Activated CD4-positive, alpha-beta T cell treated with anti-CD3 and anti-CD28 coated beads, Interleukin-2, amount 10 ng/mL, durations not matched to agents 7 days and 5 days (primary cell): ENCODE measurements around the gene CCDC170. TPM values are rescaled to one million over a fixed set of nuclear protein-coding genes. Genes with fewer than 3 reads are reported as not detected.
"Not testable (repeated sequence)": the region's sequence is repeated elsewhere in the genome, so short reads cannot be mapped to it uniquely, and the experiment has no call there.

ENCODE experiments used
- CTCF ChIA-PET: fragments of 350-600 bp; sonication (Branson Sonifier 250); formaldehyde crosslinking; loops from one replicate; lab custom pipeline; 2021; ENCODE audit warnings: antibody characterized with exemption; lab: Charles Lee
- POLR2A ChIA-PET: fragments of 350-600 bp; sonication (Branson Sonifier 250); formaldehyde crosslinking; loops from one replicate; lab custom pipeline; 2021; ENCODE audit warnings: antibody characterized with exemption; lab: Charles Lee
- DNase-seq: peaks from one replicate; pipeline ENCODE4 v3.0.0-alpha.2; 2020
- H3K27ac Mint-ChIP-seq: one replicate; pipeline ENCODE4 v1.8.0; 2021; ENCODE audit warnings: mild to moderate bottlenecking, moderate library complexity, mixed read lengths
- H3K27me3 Mint-ChIP-seq: one replicate; pipeline ENCODE4 v1.8.0; 2021; ENCODE audit warnings: mixed read lengths
- H3K36me3 Mint-ChIP-seq: one replicate; pipeline ENCODE4 v1.8.0; 2021; ENCODE audit warnings: low read depth, mixed read lengths
- H3K4me1 Mint-ChIP-seq: one replicate; pipeline ENCODE4 v1.8.0; 2021; ENCODE audit warnings: mixed read lengths
- H3K4me3 Mint-ChIP-seq: one replicate; pipeline ENCODE4 v1.8.0; 2021; ENCODE audit warnings: mild to moderate bottlenecking, moderate library complexity, mixed read lengths
- H3K9me3 Mint-ChIP-seq: one replicate; pipeline ENCODE4 v1.8.0; 2021; ENCODE audit warnings: mixed read lengths
- total RNA-seq, 2 experiments: library from RNA; stranded (reverse); gene quantifications; one replicate each; pipeline ENCODE4 v1.2.3, GENCODE V29; 2021

CCDC170 gene
- total RNA-seq, 2 experiments from 2014 or later: not detected

GRCh38 chr6:151497905-151498304, 4.1 kb downstream of the CCDC170 start:
- POLR2A ChIA-PET: no interaction called here
- no peak for DNase-seq
- Mint-ChIP-seq H3K27me3 (peaks cover 50% of the 10 kb centered on the region), H3K4me3 (no peak overlapping the region), H3K4me1 (peaks cover 24% of the 10 kb centered on the region), H3K27ac (no peak overlapping the region), H3K9me3 (no peaks in the 10 kb centered on the region), H3K36me3 (no peaks in the 10 kb centered on the region)
- CTCF ChIA-PET: interaction anchor here (0.6 kb wide), 1 partner anchor 28 kb away, joined by 4 read pairs; no protein-coding TSS in a partner anchor

GRCh38 chr6:151498327-151498726, 4.5 kb downstream of the CCDC170 start:
- H3K4me3 Mint-ChIP-seq: no peak overlapping the region
- CTCF ChIA-PET: interaction anchor here (0.6 kb wide), 1 partner anchor 28 kb away, joined by 4 read pairs; no protein-coding TSS in a partner anchor
- H3K27me3 Mint-ChIP-seq: peaks cover 45% of the 10 kb centered on the region
- H3K4me1 Mint-ChIP-seq: peaks cover 22% of the 10 kb centered on the region
- POLR2A ChIA-PET: no interaction called here
- H3K36me3 Mint-ChIP-seq: no peaks in the 10 kb centered on the region
- H3K27ac Mint-ChIP-seq: no peak overlapping the region
- DNase-seq: no peak
- H3K9me3 Mint-ChIP-seq: no peaks in the 10 kb centered on the region

GRCh38 chr6:151499551-151499950, 5.7 kb downstream of the CCDC170 start:
- POLR2A ChIA-PET: no interaction called here
- no peaks in the 10 kb centered on the region for H3K9me3 Mint-ChIP-seq
- no peak for DNase-seq
- no peaks in the 10 kb centered on the region for H3K36me3 Mint-ChIP-seq
- peaks cover 39% of the 10 kb centered on the region for H3K27me3 Mint-ChIP-seq
- H3K4me3 Mint-ChIP-seq: no peak overlapping the region
- no peak overlapping the region for H3K27ac Mint-ChIP-seq
- CTCF ChIA-PET: no interaction called here
- H3K4me1 Mint-ChIP-seq: peaks cover 18% of the 10 kb centered on the region

- Mint-ChIP-seq H3K27me3 (peaks cover 19% of the 10 kb centered on the region), H3K4me1 (peaks cover 12% of the 10 kb centered on the region)
Observed at GRCh38 chr6:151501511-151502136, 7.8 kb downstream of the CCDC170 start.

GRCh38 chr6:151502499-151502898, 8.7 kb downstream of the CCDC170 start:
- Mint-ChIP-seq H3K4me3 (no peak overlapping the region), H3K36me3 (no peaks in the 10 kb centered on the region), H3K27ac (no peak overlapping the region), H3K27me3 (peaks cover 12% of the 10 kb centered on the region), H3K9me3 (no peaks in the 10 kb centered on the region), H3K4me1 (peaks cover 12% of the 10 kb centered on the region)
- POLR2A ChIA-PET: no interaction called here
- CTCF ChIA-PET: no interaction called here
- no peak for DNase-seq

More at GRCh38 chr6:151501511-151502136, 7.8 kb downstream of the CCDC170 start:
- ChIA-PET CTCF (no interaction called here), POLR2A (no interaction called here)
- no peak for DNase-seq
- H3K36me3 Mint-ChIP-seq: no peaks in the 10 kb centered on the region
- H3K4me3 Mint-ChIP-seq: no peak overlapping the region
- H3K27ac Mint-ChIP-seq: no peak overlapping the region
- no peaks in the 10 kb centered on the region for H3K9me3 Mint-ChIP-seq

- no peak overlapping the region for H3K27ac Mint-ChIP-seq
- peaks cover 2% of the 10 kb centered on the region for H3K27me3 Mint-ChIP-seq
- no peak for DNase-seq
- H3K4me3 Mint-ChIP-seq: no peak overlapping the region
- H3K9me3 Mint-ChIP-seq: no peaks in the 10 kb centered on the region
- no peaks in the 10 kb centered on the region for H3K36me3 Mint-ChIP-seq
- no peaks in the 10 kb centered on the region for H3K4me1 Mint-ChIP-seq
- CTCF ChIA-PET: no interaction called here
- POLR2A ChIA-PET: no interaction called here
Observed at GRCh38 chr6:151506761-151507160, 12.9 kb downstream of the CCDC170 start.

- H3K9me3 Mint-ChIP-seq: no peaks in the 10 kb centered on the region
- H3K36me3 Mint-ChIP-seq: no peaks in the 10 kb centered on the region
- POLR2A ChIA-PET: no interaction called here
- no peak overlapping the region for H3K27ac Mint-ChIP-seq
- peaks cover 5% of the 10 kb centered on the region for H3K4me1 Mint-ChIP-seq
- no peaks in the 10 kb centered on the region for H3K27me3 Mint-ChIP-seq
- no peak for DNase-seq
- CTCF ChIA-PET: no interaction called here
- no peak overlapping the region for H3K4me3 Mint-ChIP-seq
Observed at GRCh38 chr6:151509048-151509447, 15.2 kb downstream of the CCDC170 start.

- Mint-ChIP-seq H3K9me3 (peaks cover 5% of the 10 kb centered on the region), H3K4me3 (no peak overlapping the region), H3K36me3 (no peaks in the 10 kb centered on the region), H3K4me1 (peaks cover 5% of the 10 kb centered on the region), H3K27ac (no peak overlapping the region), H3K27me3 (no peaks in the 10 kb centered on the region)
- CTCF ChIA-PET: no interaction called here
- DNase-seq: no peak
- POLR2A ChIA-PET: no interaction called here
Observed at GRCh38 chr6:151512481-151512880, 18.7 kb downstream of the CCDC170 start.

GRCh38 chr6:151514000-151514730, 20.3 kb downstream of the CCDC170 start:
- DNase-seq: no peak
- Mint-ChIP-seq H3K4me3 (no peak overlapping the region), H3K36me3 (no peaks in the 10 kb centered on the region), H3K27ac (no peak overlapping the region), H3K4me1 (peaks cover 5% of the 10 kb centered on the region), H3K9me3 (peaks cover 12% of the 10 kb centered on the region), H3K27me3 (no peaks in the 10 kb centered on the region)
- CTCF ChIA-PET: no interaction called here
- POLR2A ChIA-PET: no interaction called here

GRCh38 chr6:151518992-151519391, 25.2 kb downstream of the CCDC170 start:
- H3K4me3 Mint-ChIP-seq, CTCF ChIA-PET, H3K27ac Mint-ChIP-seq, H3K27me3 Mint-ChIP-seq, H3K4me1 Mint-ChIP-seq, DNase-seq, POLR2A ChIA-PET, H3K36me3 Mint-ChIP-seq: not testable (repeated sequence)
- H3K9me3 Mint-ChIP-seq: peaks cover 30% of the 10 kb centered on the region

- no peak for DNase-seq
- H3K27ac Mint-ChIP-seq: no peak overlapping the region
- no peaks in the 10 kb centered on the region for H3K36me3 Mint-ChIP-seq
- peaks cover 4% of the 10 kb centered on the region for H3K27me3 Mint-ChIP-seq
- no peak overlapping the region for H3K4me3 Mint-ChIP-seq
- CTCF ChIA-PET: no interaction called here
- peaks cover 24% of the 10 kb centered on the region for H3K9me3 Mint-ChIP-seq
- POLR2A ChIA-PET: no interaction called here
- H3K4me1 Mint-ChIP-seq: no peaks in the 10 kb centered on the region
Observed at GRCh38 chr6:151523034-151523433, 29.2 kb downstream of the CCDC170 start.

- H3K4me3 Mint-ChIP-seq: no peak overlapping the region
- CTCF ChIA-PET: interaction anchor here (0.6 kb wide), 1 partner anchor 374 kb away, joined by 3 read pairs; no protein-coding TSS in a partner anchor
- H3K36me3 Mint-ChIP-seq: no peaks in the 10 kb centered on the region
Observed at GRCh38 chr6:151524059-151524458, 30.2 kb downstream of the CCDC170 start.

GRCh38 chr6:151534576-151534975, 40.8 kb downstream of the CCDC170 start:
- ChIA-PET CTCF (no interaction called here), POLR2A (no interaction called here)
- Mint-ChIP-seq H3K4me3 (no peak overlapping the region), H3K9me3 (peaks cover under 1% of the 10 kb centered on the region), H3K27ac (no peak overlapping the region), H3K27me3 (peaks cover 3% of the 10 kb centered on the region), H3K4me1 (no peaks in the 10 kb centered on the region), H3K36me3 (no peaks in the 10 kb centered on the region)
- no peak for DNase-seq

More at GRCh38 chr6:151524059-151524458, 30.2 kb downstream of the CCDC170 start:
- Mint-ChIP-seq H3K9me3 (peaks cover 18% of the 10 kb centered on the region), H3K27me3 (peaks cover 4% of the 10 kb centered on the region), H3K27ac (no peak overlapping the region), H3K4me1 (no peaks in the 10 kb centered on the region)
- DNase-seq: no peak
- POLR2A ChIA-PET: no interaction called here
